Measurements from ENCODE around the gene ZCCHC17.
"Not testable (repeated sequence)": the region's sequence is repeated elsewhere in the genome, so short reads cannot be mapped to it uniquely, and the experiment has no call there.

The ZCCHC17 gene

GRCh38 chr1:31372051-31372450 is 75.2 kb downstream of the ZCCHC17 start:
- no peak for DNase-seq

DNA sequence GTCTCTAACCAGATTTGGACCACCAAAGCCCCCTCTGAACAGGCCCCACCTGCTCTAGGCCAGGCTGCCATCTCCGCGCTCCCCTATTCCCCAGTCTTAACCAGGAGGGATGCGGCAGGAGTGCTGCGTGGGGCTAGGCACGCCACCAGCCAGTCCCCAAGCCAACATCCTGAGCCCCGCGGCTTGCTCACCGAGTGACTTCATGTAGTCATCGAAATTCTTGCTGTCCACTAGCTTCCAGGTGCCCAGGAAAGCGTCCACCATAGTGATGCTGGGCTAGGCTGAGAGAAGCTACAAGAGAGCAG is 75.9 kb downstream of the ZCCHC17 start:
- DNase-seq = no peak

- no peak for DNase-seq
These were observed 76.4 kb downstream of the ZCCHC17 start, which contains the start of gene FABP3 for GRCh38 chr1:31373056-31373896. TSS of gene FABP3 (minus strand) at chr1:31373076. CDS start at chr1:31373014, 62 bp downstream.

- no peak for DNase-seq
These were observed 77.2 kb downstream of the ZCCHC17 start for GRCh38 chr1:31373897-31374486.

DNA sequence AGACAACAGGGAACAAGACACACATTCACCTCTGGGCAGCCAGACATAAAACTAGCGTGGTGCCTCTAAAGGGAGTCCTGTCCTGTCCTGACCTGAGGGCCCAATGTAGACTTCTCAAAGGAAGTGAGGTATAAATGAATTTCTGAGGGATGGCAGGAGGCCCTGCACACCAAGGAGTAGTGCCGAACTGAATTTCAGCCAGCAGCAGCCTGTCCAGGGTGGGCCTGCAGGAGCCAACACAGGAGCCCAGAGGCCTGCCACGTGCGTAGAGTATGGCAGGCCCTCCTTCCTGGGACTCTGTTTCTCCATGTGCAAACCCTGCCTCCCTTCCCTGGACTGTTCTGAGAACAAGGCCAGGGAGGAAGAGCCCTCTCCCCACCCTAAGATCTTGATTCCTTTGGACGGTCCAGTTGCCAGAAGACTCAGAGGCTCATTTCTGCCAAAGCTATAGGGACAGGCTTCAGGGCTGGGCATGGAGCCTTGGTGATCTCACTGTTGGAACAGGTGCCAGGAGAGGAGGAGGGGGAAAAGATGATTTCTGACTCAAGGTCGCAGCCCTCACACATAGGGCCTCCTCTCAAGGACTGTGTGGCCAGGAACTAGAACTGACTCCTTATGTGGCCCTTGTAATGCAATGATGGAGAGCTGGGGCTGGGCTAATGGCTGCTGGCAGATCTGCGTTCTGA is 77.8 kb downstream of the ZCCHC17 start:
- DNase-seq = no peak

- no peak for DNase-seq
These were observed 79.7 kb downstream of the ZCCHC17 start for GRCh38 chr1:31376375-31377134.

DNA sequence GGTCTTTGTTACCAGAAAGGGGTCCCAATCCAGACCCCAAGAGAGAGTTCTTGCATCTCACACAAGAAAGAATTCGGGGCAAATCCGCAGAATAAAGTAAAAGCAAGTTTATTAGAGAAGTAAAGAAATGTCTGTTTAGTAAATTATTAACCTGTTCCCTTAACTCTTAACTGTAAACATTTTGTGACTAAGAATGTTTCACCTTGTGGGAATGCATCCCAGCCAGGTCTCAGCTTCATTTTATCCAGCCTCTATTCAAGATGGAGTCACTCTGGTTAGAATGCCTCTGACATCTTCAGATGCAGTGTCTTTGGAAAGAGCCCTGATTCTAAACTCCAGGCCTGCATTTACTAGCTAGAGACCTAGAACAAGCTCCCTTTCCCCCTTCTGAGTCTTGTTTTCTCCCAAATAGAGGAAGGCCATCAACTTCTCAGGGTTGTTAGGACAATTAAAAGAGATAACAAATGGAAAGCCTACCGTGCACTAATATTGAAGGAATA is 80.6 kb downstream of the ZCCHC17 start:
- DNase-seq = no peak

- no peak for DNase-seq
These were observed 81.2 kb downstream of the ZCCHC17 start for GRCh38 chr1:31378001-31378400.

DNA sequence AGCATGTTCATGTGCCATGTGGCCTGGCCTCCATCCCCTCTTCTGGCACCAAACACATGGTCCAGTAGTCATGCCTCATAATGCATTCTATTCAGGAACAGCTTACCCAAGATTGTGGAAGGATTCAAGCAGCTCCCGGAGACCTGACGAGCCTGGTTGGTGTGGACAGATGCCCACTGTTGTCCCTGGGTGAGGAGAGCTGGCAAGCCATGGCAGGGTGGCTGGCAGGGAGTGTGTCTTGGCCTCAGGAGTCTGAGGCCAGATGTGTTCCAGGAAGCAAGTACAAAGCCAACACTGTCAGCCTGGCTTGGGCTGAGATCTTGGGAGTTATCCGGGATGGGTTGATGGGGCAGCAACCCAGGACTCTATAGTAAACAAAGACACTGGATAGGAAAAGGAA is 83.3 kb downstream of the ZCCHC17 start:
- DNase-seq = no peak

GRCh38 chr1:31381394-31382294 is 84.8 kb downstream of the ZCCHC17 start:
- DNase-seq = no peak

GRCh38 chr1:31382379-31382989 is 85.7 kb downstream of the ZCCHC17 start:
- no peak for DNase-seq

DNA sequence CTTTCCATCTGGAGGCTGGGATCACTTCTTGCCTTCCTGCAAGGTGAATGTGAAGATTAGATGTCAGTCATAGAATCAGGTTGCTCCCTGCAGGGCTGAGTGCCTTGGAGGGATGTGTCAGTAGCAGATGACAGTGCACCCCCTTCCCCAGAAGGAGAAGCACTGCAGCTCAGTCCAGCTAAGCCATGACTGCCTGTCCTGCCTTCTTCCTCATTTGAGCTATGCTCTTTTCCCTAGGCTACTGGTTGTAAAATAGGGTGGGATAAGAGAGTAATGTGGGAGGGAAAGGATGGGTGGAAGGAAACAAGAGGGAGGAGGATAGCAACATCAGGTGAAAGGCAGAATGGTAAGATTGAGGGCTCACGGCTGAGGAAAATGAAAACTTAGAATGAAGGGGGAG is 87.1 kb downstream of the ZCCHC17 start:
- no peak for DNase-seq

- not testable (repeated sequence) for DNase-seq
These were observed 89.9 kb downstream of the ZCCHC17 start for GRCh38 chr1:31386576-31387243.

DNA sequence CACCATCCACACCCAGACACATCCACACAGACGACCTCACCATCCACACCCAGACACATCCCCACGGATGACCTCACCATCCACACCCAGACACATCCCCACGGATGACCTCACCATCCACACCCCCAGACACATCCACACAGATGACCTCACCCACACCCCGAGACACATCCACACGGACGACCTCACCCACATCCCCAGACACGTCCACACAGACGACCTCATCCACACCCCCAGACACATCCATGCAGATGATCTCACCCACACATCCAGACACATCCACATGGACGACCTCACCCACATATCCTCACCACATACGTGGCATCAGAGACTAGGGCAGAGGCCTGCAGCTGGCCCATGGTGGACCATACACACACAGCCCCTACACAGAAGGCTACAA is 90.8 kb downstream of the ZCCHC17 start:
- no peak for DNase-seq

- no peak for DNase-seq
These were observed 92.8 kb downstream of the ZCCHC17 start for GRCh38 chr1:31389616-31390015.

GRCh38 chr1:31390071-31390470 is 93.2 kb downstream of the ZCCHC17 start:
- DNase-seq = no peak

GRCh38 chr1:31393463-31393862 is 96.6 kb downstream of the ZCCHC17 start:
- DNase-seq = no peak

- DNase-seq = peak; percentile 72 to 76
These were observed 97.9 kb downstream of the ZCCHC17 start for GRCh38 chr1:31394584-31395193.

- DNase-seq = no peak
These were observed 100.0 kb downstream of the ZCCHC17 start for GRCh38 chr1:31396633-31397351.

Measured in activated CD4-positive, alpha-beta T cell treated with anti-CD3 and anti-CD28 coated beads, Interleukin-2, amount 50 U/mL, for 4 hours (primary cell).